ENCODE measurements around the gene NKIRAS2. TPM values are rescaled to one million over a fixed set of nuclear protein-coding genes. Genes with fewer than 3 reads are reported as not detected.

The NKIRAS2 gene
- total RNA-seq, 2 donors from 2014 or later = 12.0 to 14.9 TPM

- H3K27ac Mint-ChIP-seq = peak overlapping the region; percentile 45
- ATAC-seq (replicated peaks) = no peak
- H3K9me3 Mint-ChIP-seq = no peaks in the 10 kb centered on the region
- H3K4me3 Mint-ChIP-seq = peak overlapping the region; percentile 55
- peaks cover 27% of the 10 kb centered on the region for H3K27me3 Mint-ChIP-seq
- H3K4me1 Mint-ChIP-seq = no peaks in the 10 kb centered on the region
- H3K36me3 Mint-ChIP-seq (ENCODE audit: low read depth) = no peaks in the 10 kb centered on the region
These were observed 31.1 kb downstream of the NKIRAS2 start for GRCh38 chr17:42051013-42051400.

- peak overlapping the region; percentile 55 for H3K4me3 Mint-ChIP-seq
- H3K36me3 Mint-ChIP-seq (ENCODE audit: low read depth) = no peaks in the 10 kb centered on the region
- H3K9me3 Mint-ChIP-seq = no peaks in the 10 kb centered on the region
- peaks cover 27% of the 10 kb centered on the region for H3K27me3 Mint-ChIP-seq
- H3K27ac Mint-ChIP-seq = no peak overlapping the region
- no peak for ATAC-seq (replicated peaks)
- H3K4me1 Mint-ChIP-seq = no peaks in the 10 kb centered on the region
These were observed 31.8 kb downstream of the NKIRAS2 start for GRCh38 chr17:42051645-42052044.

GRCh38 chr17:42052346-42052877 lies 32.5 kb downstream of the NKIRAS2 start:
- no peak overlapping the region for H3K27ac Mint-ChIP-seq

GRCh38 chr17:42053731-42054500 lies 34.0 kb downstream of the NKIRAS2 start:
- no peaks in the 10 kb centered on the region for H3K4me1 Mint-ChIP-seq
- H3K9me3 Mint-ChIP-seq = no peaks in the 10 kb centered on the region
- peaks cover 30% of the 10 kb centered on the region for H3K27me3 Mint-ChIP-seq
- no peak overlapping the region for H3K27ac Mint-ChIP-seq
- H3K4me3 Mint-ChIP-seq = no peak overlapping the region
- H3K36me3 Mint-ChIP-seq (ENCODE audit: low read depth) = no peaks in the 10 kb centered on the region
- no peak for ATAC-seq (replicated peaks)

More at GRCh38 chr17:42052346-42052877, 32.5 kb downstream of the NKIRAS2 start:
- Mint-ChIP-seq H3K27me3 (peaks cover 30% of the 10 kb centered on the region), H3K4me1 (no peaks in the 10 kb centered on the region), H3K36me3 (ENCODE audit: low read depth) (no peaks in the 10 kb centered on the region), H3K9me3 (no peaks in the 10 kb centered on the region), H3K4me3 (no peak overlapping the region)
- no peak for ATAC-seq (replicated peaks)

- Mint-ChIP-seq H3K9me3 (no peaks in the 10 kb centered on the region), H3K27me3 (peaks cover 30% of the 10 kb centered on the region), H3K27ac (no peak overlapping the region), H3K36me3 (ENCODE audit: low read depth) (no peaks in the 10 kb centered on the region), H3K4me3 (no peak overlapping the region), H3K4me1 (no peaks in the 10 kb centered on the region)
- ATAC-seq (replicated peaks) = no peak
These were observed 35.1 kb downstream of the NKIRAS2 start for GRCh38 chr17:42055027-42055426.

- ATAC-seq (replicated peaks) = peak; percentile 28
- Mint-ChIP-seq H3K36me3 (ENCODE audit: low read depth) (no peaks in the 10 kb centered on the region), H3K4me3 (no peak overlapping the region), H3K27ac (no peak overlapping the region), H3K4me1 (no peaks in the 10 kb centered on the region), H3K9me3 (no peaks in the 10 kb centered on the region), H3K27me3 (peaks cover 34% of the 10 kb centered on the region)
These were observed 35.6 kb downstream of the NKIRAS2 start for GRCh38 chr17:42055496-42055895.

GRCh38 chr17:42056635-42057034 lies 36.7 kb downstream of the NKIRAS2 start:
- Mint-ChIP-seq H3K27ac (no peak overlapping the region), H3K36me3 (ENCODE audit: low read depth) (no peaks in the 10 kb centered on the region), H3K27me3 (peaks cover 28% of the 10 kb centered on the region), H3K4me3 (no peak overlapping the region), H3K9me3 (no peaks in the 10 kb centered on the region), H3K4me1 (no peaks in the 10 kb centered on the region)
- ATAC-seq (replicated peaks) = no peak

- Mint-ChIP-seq H3K9me3 (no peaks in the 10 kb centered on the region), H3K27ac (no peak overlapping the region), H3K27me3 (peaks cover 20% of the 10 kb centered on the region), H3K4me1 (no peaks in the 10 kb centered on the region), H3K4me3 (no peak overlapping the region), H3K36me3 (ENCODE audit: low read depth) (no peaks in the 10 kb centered on the region)
- no peak for ATAC-seq (replicated peaks)
These were observed 38.2 kb downstream of the NKIRAS2 start for GRCh38 chr17:42058063-42058462.

- no peak for ATAC-seq (replicated peaks)
- Mint-ChIP-seq H3K27me3 (peaks cover 16% of the 10 kb centered on the region), H3K4me3 (no peak overlapping the region), H3K9me3 (no peaks in the 10 kb centered on the region), H3K27ac (peak overlapping the region; percentile 29), H3K36me3 (ENCODE audit: low read depth) (no peaks in the 10 kb centered on the region), H3K4me1 (no peaks in the 10 kb centered on the region)
These were observed 39.9 kb downstream of the NKIRAS2 start for GRCh38 chr17:42059815-42060214.

GRCh38 chr17:42060231-42060630 lies 40.3 kb downstream of the NKIRAS2 start:
- no peaks in the 10 kb centered on the region for H3K36me3 Mint-ChIP-seq (ENCODE audit: low read depth)
- H3K9me3 Mint-ChIP-seq = no peaks in the 10 kb centered on the region
- peak overlapping the region; percentile 29 for H3K27ac Mint-ChIP-seq
- H3K27me3 Mint-ChIP-seq = peaks cover 12% of the 10 kb centered on the region
- no peak for ATAC-seq (replicated peaks)
- no peaks in the 10 kb centered on the region for H3K4me1 Mint-ChIP-seq
- H3K4me3 Mint-ChIP-seq = no peak overlapping the region

GRCh38 chr17:42061646-42062487 lies 42.0 kb downstream of the NKIRAS2 start:
- Mint-ChIP-seq H3K27me3 (peaks cover 11% of the 10 kb centered on the region), H3K36me3 (ENCODE audit: low read depth) (no peaks in the 10 kb centered on the region), H3K4me1 (no peaks in the 10 kb centered on the region), H3K27ac (no peak overlapping the region), H3K9me3 (no peaks in the 10 kb centered on the region), H3K4me3 (no peak overlapping the region)
- no peak for ATAC-seq (replicated peaks)

- Mint-ChIP-seq H3K4me3 (no peak overlapping the region), H3K27ac (no peak overlapping the region)
These were observed 42.8 kb downstream of the NKIRAS2 start for GRCh38 chr17:42062681-42063080.

GRCh38 chr17:42065201-42065600 lies 45.3 kb downstream of the NKIRAS2 start:
- ATAC-seq (replicated peaks) = no peak
- Mint-ChIP-seq H3K9me3 (no peaks in the 10 kb centered on the region), H3K4me3 (no peak overlapping the region), H3K27me3 (peaks cover 11% of the 10 kb centered on the region), H3K36me3 (ENCODE audit: low read depth) (no peaks in the 10 kb centered on the region), H3K4me1 (no peaks in the 10 kb centered on the region), H3K27ac (no peak overlapping the region)

More at GRCh38 chr17:42062681-42063080, 42.8 kb downstream of the NKIRAS2 start:
- H3K9me3 Mint-ChIP-seq = no peaks in the 10 kb centered on the region
- no peaks in the 10 kb centered on the region for H3K4me1 Mint-ChIP-seq
- no peaks in the 10 kb centered on the region for H3K36me3 Mint-ChIP-seq (ENCODE audit: low read depth)
- peaks cover 8% of the 10 kb centered on the region for H3K27me3 Mint-ChIP-seq
- ATAC-seq (replicated peaks) = no peak

GRCh38 chr17:42067371-42068091 lies 47.6 kb downstream of the NKIRAS2 start:
- no peaks in the 10 kb centered on the region for H3K9me3 Mint-ChIP-seq
- H3K4me1 Mint-ChIP-seq = no peaks in the 10 kb centered on the region
- H3K27me3 Mint-ChIP-seq = peaks cover 17% of the 10 kb centered on the region
- no peaks in the 10 kb centered on the region for H3K36me3 Mint-ChIP-seq (ENCODE audit: low read depth)
- H3K4me3 Mint-ChIP-seq = no peak overlapping the region
- ATAC-seq (replicated peaks) = peak; percentile 66
- H3K27ac Mint-ChIP-seq = no peak overlapping the region

Data from activated T-helper 17 cell treated with anti-CD3 and anti-CD28 coated beads, Interleukin-2, amount 50 U/mL, for 72 hours (primary cell).